ENCODE results near the gene ARNT2. TPM values are rescaled to one million over a fixed set of nuclear protein-coding genes. Genes with fewer than 3 reads are reported as not detected.

The ARNT2 gene
- total RNA-seq, 1 donor from 2014 or later = 0.87 TPM

DNA sequence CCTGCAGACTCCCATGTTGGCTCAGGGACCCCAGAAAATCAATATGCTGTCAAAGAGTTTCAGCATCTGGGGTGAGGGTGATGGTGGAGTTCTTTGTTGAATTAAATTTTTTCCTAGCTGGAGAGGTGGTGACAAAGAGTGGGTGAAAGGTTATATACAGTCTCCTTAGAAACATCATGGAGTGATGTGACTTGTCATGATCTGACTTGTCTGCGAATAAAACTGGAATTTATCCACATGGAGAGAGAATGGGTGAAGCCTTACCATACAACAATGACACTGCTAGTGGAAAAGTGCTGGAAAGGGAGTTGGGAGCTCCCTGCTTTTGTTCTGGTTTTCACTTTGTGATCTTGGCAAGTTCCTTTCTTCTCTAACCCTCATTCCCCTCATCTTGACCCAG lies 75.0 kb downstream of the ARNT2 start:
- H3K9me3 Mint-ChIP-seq (ENCODE audit: unreplicated experiment) = no peaks in the 10 kb centered on the region
- no peaks in the 10 kb centered on the region for H3K36me3 Mint-ChIP-seq (ENCODE audit: low read depth, unreplicated experiment)

DNA sequence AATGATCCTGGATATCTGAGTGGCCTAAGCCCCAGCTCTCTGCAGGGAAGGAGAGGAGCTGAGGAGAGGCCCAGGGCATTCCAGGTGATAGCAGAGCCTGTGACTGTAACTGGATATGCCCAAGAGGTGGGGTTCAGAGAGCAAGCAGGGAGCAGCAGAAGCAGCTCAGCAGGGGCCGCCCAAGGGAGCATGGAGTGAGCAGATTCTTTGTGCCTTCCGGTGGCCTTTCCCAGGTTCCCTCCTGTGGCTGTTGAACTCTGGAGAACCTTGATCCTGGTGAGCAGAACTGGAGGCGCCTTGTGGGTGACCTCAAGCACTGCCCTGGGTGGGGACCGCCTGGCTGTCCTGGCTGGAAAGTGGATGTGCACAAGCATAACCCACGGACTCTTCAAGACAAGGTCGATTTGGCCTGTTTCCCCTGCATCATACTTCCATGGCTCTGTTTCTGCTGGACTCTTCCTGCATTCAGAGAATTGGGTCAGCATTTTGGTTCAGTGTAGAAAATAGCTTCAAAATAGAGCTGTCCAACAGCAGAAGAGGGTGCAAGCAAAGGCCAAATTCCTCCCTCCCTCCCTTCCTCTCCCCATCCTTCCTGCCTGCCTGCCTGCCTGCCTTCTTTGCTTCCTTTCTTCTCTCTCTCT lies 76.1 kb downstream of the ARNT2 start:
- H3K36me3 Mint-ChIP-seq (ENCODE audit: low read depth, unreplicated experiment) = no peaks in the 10 kb centered on the region
- TF ChIP-seq, protein P1, sequence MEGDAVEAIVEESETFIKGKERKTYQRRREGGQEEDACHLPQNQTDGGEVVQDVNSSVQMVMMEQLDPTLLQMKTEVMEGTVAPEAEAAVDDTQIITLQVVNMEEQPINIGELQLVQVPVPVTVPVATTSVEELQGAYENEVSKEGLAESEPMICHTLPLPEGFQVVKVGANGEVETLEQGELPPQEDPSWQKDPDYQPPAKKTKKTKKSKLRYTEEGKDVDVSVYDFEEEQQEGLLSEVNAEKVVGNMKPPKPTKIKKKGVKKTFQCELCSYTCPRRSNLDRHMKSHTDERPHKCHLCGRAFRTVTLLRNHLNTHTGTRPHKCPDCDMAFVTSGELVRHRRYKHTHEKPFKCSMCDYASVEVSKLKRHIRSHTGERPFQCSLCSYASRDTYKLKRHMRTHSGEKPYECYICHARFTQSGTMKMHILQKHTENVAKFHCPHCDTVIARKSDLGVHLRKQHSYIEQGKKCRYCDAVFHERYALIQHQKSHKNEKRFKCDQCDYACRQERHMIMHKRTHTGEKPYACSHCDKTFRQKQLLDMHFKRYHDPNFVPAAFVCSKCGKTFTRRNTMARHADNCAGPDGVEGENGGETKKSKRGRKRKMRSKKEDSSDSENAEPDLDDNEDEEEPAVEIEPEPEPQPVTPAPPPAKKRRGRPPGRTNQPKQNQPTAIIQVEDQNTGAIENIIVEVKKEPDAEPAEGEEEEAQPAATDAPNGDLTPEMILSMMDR (IDR thresholded peaks at IDR 0.05; ENCODE audit: unreplicated experiment) = no peak
- no peaks in the 10 kb centered on the region for H3K27me3 Mint-ChIP-seq (ENCODE audit: unreplicated experiment)
- no peaks in the 10 kb centered on the region for H3K9me3 Mint-ChIP-seq (ENCODE audit: unreplicated experiment)
- H3K4me1 Mint-ChIP-seq (ENCODE audit: unreplicated experiment) = no peaks in the 10 kb centered on the region
- no peak overlapping the region for H3K4me3 Mint-ChIP-seq (ENCODE audit: unreplicated experiment)
- DNase-seq (ENCODE audit: low spot score) = no peak
- no peak overlapping the region for H3K27ac Mint-ChIP-seq (ENCODE audit: unreplicated experiment)

More for the DNA sequence above, 75.0 kb downstream of the ARNT2 start:
- TF ChIP-seq, protein P1 (IDR thresholded peaks at IDR 0.05; ENCODE audit: unreplicated experiment) = no peak
- no peaks in the 10 kb centered on the region for H3K27me3 Mint-ChIP-seq (ENCODE audit: unreplicated experiment)
- H3K4me1 Mint-ChIP-seq (ENCODE audit: unreplicated experiment) = no peaks in the 10 kb centered on the region
- no peak overlapping the region for H3K27ac Mint-ChIP-seq (ENCODE audit: unreplicated experiment)
- no peak for DNase-seq (ENCODE audit: low spot score)
- H3K4me3 Mint-ChIP-seq (ENCODE audit: unreplicated experiment) = no peak overlapping the region

DNA sequence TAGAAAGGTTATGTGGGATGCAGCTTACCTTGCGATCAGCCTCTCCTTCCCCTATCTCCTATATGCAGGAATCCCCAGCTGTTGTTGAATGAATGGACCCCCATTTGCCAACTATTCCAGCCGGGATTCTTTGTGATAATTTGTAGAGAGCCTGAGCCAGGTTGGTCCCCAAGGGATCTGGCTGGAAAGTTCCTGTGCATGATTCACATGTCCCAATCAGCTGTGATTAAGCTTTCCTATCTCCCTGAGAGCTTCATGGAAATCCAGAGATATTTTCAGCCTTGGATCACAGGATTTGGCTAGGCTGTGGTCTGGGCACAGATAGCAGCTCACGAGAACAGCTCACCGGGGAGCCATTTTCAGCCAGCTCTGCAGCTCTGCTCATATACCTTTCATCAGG lies 76.7 kb downstream of the ARNT2 start:
- Mint-ChIP-seq H3K4me1 (ENCODE audit: unreplicated experiment) (no peaks in the 10 kb centered on the region), H3K36me3 (ENCODE audit: low read depth, unreplicated experiment) (no peaks in the 10 kb centered on the region), H3K9me3 (ENCODE audit: unreplicated experiment) (no peaks in the 10 kb centered on the region), H3K4me3 (ENCODE audit: unreplicated experiment) (no peak overlapping the region), H3K27ac (ENCODE audit: unreplicated experiment) (no peak overlapping the region), H3K27me3 (ENCODE audit: unreplicated experiment) (no peaks in the 10 kb centered on the region)
- TF ChIP-seq, protein P1 (IDR thresholded peaks at IDR 0.05; ENCODE audit: unreplicated experiment) = no peak
- no peak for DNase-seq (ENCODE audit: low spot score)

DNA sequence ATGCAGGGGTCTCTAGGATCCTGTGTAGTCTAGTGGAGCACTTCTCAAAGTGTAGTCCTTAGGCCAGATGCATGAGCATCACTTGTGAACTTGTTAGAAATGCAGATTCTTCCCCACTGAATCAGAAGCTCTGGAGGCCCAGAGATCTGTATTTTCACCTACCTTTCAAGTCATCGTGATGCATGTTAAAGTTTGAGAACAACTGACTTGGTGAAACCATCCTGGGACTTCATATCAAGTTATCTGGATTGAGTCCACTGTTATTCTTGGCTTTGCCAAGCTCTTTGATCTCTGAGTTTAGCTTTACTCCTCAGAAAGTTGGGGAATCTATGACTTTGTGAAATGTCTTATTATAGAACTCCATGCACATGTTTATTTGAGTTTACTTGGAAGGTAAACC lies 78.5 kb downstream of the ARNT2 start:
- no peak overlapping the region for H3K4me3 Mint-ChIP-seq (ENCODE audit: unreplicated experiment)
- no peaks in the 10 kb centered on the region for H3K36me3 Mint-ChIP-seq (ENCODE audit: low read depth, unreplicated experiment)
- TF ChIP-seq, protein P1 (IDR thresholded peaks at IDR 0.05; ENCODE audit: unreplicated experiment) = no peak
- DNase-seq (ENCODE audit: low spot score) = no peak
- H3K9me3 Mint-ChIP-seq (ENCODE audit: unreplicated experiment) = no peaks in the 10 kb centered on the region
- H3K27me3 Mint-ChIP-seq (ENCODE audit: unreplicated experiment) = no peaks in the 10 kb centered on the region
- H3K4me1 Mint-ChIP-seq (ENCODE audit: unreplicated experiment) = no peaks in the 10 kb centered on the region
- H3K27ac Mint-ChIP-seq (ENCODE audit: unreplicated experiment) = no peak overlapping the region

DNA sequence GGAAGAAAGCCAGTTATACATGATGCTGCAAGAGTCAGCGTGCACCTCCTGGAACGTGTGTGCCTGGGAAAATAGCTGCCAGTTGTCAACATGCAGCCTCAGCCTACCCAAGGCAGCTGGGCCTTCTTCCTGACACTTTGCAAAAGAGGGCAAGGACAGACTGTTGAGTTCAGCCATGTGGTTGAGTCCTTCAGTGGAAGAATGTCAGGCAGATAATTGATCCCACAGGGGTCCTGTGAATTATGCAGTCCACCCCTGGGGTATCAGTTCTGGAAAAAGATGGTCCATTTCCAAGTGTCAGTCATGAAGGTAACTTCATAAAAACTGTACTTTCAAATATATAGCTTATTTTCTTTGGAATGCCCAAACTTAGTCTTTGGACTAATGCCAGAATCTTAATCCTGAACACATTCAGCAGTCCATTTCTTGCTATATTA lies 79.6 kb downstream of the ARNT2 start:
- H3K9me3 Mint-ChIP-seq (ENCODE audit: unreplicated experiment) = no peaks in the 10 kb centered on the region
- H3K36me3 Mint-ChIP-seq (ENCODE audit: low read depth, unreplicated experiment) = no peaks in the 10 kb centered on the region
- no peak overlapping the region for H3K4me3 Mint-ChIP-seq (ENCODE audit: unreplicated experiment)
- no peaks in the 10 kb centered on the region for H3K4me1 Mint-ChIP-seq (ENCODE audit: unreplicated experiment)
- no peak overlapping the region for H3K27ac Mint-ChIP-seq (ENCODE audit: unreplicated experiment)
- DNase-seq (ENCODE audit: low spot score) = no peak
- no peaks in the 10 kb centered on the region for H3K27me3 Mint-ChIP-seq (ENCODE audit: unreplicated experiment)
- TF ChIP-seq, protein P1 (IDR thresholded peaks at IDR 0.05; ENCODE audit: unreplicated experiment) = no peak

All from endothelial cell (in vitro differentiated cells).